Putamen (tissue), 1 donor: ENCODE results near the gene PLCH2.

Source experiments
- DNase-seq: peaks from one replicate; pipeline ENCODE4 v3.0.0-alpha.2; 2016; ENCODE audit warnings: low spot score

The PLCH2 gene

GRCh38 chr1:2501041-2501819, 25.1 kb downstream of the PLCH2 start:
- no peak for DNase-seq

GRCh38 chr1:2501820-2502119, 25.7 kb downstream of the PLCH2 start:
- no peak for DNase-seq

DNA sequence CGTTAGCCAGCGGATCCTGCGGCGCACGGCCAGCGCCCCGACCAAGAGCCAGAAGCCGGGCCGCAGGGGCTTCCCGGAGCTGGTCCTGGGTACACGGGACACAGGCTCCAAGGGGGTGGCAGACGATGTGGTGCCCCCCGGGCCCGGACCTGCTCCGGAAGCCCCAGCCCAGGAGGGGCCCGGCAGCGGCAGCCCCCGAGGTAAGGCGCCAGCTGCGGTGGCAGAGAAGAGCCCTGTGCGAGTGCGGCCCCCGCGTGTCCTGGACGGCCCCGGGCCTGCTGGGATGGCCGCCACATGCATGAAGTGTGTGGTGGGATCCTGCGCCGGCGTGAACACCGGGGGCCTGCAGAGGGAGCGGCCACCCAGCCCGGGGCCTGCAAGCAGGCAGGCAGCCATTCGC, 26.1 kb downstream of the PLCH2 start:
- DNase-seq = no peak

DNA sequence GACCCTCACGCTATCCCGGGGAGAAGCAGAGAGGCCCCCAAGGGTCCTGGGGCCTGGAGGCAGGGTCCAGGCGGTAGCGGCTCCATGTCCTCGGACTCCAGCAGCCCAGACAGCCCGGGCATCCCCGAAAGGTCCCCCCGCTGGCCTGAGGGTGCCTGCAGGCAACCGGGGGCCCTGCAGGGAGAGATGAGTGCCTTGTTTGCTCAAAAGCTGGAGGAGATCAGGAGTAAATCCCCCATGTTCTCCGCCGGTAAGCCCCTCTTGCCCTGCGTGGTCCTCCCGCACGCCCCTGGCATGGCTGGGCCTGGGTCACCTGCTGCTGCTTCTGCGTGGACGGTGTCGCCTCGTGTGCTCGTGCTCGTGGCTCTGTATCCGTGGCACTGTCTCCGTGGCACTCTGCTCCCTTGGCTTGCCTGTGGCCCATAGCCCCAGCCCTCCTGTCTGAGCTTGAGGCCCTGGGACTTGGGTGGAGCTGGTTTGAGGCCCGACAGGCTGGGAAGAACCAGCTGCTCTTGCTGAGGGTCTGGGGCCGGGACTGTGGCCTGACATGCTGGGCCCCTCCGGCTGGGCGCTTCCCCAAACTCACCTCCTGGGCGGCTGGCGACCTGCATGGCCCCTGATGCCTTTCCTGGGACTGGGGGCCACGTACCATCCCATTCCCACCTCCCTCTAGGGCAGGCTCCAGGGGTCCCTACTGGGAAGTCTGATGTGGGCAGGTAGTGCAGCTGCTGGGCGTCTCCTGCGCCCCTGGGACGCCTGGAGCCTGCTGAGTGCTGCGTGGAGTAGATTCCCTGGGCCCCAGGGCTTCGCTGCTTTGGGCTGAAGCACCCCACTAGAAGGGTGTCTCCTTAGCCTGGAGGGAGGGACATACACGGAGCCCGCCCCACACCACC, 26.8 kb downstream of the PLCH2 start:
- DNase-seq = no peak

DNA sequence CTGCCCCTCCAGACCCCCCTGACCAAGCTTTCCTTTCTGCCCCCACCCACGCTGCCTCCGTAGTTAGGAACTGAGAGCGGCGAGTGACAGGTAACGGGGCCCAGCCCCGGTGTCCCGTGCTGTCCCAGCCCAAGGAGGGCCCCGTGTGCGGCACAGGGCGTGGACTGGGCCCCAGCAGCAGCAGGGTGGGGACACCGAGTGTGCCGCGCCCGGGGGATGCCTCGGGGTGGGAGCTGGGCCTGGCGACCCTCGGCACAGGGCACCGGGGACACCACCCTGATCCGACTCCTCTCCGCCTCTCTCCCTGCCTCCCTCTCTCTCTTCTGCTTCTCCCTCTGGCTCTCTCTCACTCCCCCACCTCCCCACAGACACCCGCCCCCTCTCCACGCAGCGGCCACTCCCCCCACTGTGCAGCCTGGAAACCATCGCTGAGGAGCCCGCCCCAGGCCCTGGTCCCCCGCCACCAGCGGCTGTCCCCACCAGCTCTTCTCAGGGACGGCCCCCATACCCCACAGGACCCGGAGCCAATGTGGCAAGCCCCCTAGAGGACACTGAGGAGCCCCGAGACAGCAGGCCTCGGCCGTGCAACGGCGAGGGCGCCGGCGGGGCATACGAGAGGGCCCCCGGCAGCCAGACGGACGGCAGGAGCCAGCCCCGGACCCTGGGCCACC, 27.6 kb downstream of the PLCH2 start:
- no peak for DNase-seq

DNA sequence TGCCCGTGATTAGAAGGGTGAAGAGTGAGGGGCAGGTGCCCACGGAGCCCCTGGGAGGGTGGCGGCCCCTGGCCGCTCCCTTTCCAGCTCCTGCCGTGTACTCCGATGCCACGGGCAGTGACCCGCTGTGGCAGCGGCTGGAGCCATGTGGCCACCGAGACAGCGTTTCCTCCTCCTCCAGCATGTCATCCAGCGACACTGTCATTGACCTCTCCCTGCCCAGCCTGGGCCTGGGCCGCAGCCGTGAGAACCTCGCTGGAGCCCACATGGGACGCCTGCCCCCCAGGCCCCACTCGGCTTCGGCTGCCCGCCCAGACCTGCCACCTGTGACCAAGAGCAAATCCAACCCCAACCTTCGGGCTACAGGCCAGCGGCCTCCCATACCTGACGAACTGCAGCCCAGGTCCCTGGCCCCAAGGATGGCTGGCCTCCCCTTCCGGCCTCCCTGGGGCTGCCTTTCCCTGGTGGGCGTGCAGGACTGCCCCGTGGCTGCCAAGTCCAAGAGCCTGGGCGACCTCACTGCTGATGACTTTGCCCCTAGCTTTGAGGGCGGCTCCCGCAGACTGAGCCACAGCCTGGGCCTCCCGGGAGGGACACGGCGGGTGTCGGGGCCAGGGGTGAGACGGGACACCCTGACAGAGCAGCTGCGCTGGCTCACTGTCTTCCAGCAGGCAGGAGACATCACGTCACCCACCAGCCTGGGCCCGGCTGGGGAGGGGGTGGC, 28.3 kb downstream of the PLCH2 start:
- no peak for DNase-seq

GRCh38 chr1:2504949-2505272, 28.8 kb downstream of the PLCH2 start:
- DNase-seq = no peak

GRCh38 chr1:2505461-2505994, 29.4 kb downstream of the PLCH2 start:
- no peak for DNase-seq

- no peak for DNase-seq
These were observed 30.1 kb downstream of the PLCH2 start for GRCh38 chr1:2506007-2506860.

- DNase-seq = no peak
These were observed 30.9 kb downstream of the PLCH2 start for GRCh38 chr1:2506901-2507565.

- no peak for DNase-seq
These were observed 31.7 kb downstream of the PLCH2 start for GRCh38 chr1:2507744-2508155.

- no peak for DNase-seq
These were observed 32.1 kb downstream of the PLCH2 start for GRCh38 chr1:2508180-2508579.

DNA sequence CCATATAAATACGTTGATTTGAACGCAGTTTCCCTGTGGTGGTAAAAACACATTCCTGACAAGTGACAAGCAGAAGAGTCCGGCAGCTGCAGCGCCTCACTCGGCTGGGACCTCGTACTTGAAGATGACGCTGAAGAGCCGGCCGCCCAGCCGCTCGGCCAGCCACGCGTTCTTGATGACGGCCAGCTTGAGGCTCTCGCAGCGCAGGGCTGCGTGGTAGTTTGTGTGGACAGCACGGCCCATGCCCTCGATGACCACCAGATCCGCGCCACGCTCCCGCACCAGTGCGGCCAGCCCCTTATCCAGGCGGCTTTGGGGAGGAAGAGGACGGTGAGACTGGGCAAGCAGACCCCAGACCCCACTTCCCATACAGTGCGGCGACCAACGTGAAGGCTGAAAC, 32.7 kb downstream of the PLCH2 start:
- no peak for DNase-seq

DNA sequence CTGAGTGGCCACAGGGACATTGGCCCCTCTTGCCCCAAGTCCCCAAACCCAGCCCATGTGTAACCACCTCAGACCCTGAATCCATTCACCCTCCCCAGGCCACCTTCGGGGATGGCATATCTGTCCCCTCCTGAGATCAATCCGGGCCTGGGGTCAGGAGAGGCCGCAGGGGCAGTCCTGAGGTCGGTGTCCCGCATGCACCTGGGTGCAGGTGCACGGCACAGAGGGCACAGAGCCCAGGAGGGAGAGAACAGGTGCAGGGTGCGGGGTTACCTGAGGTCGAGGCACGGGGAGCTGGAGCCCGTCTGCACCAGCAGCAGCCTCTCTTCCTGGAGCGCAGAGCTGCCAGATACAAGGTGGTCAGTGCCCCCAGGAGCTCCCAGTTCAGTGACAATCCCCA, 33.5 kb downstream of the PLCH2 start:
- DNase-seq = no peak

- no peak for DNase-seq
These were observed 34.5 kb downstream of the PLCH2 start for GRCh38 chr1:2510366-2511155.

GRCh38 chr1:2512862-2513421, 36.9 kb downstream of the PLCH2 start:
- DNase-seq = no peak

DNA sequence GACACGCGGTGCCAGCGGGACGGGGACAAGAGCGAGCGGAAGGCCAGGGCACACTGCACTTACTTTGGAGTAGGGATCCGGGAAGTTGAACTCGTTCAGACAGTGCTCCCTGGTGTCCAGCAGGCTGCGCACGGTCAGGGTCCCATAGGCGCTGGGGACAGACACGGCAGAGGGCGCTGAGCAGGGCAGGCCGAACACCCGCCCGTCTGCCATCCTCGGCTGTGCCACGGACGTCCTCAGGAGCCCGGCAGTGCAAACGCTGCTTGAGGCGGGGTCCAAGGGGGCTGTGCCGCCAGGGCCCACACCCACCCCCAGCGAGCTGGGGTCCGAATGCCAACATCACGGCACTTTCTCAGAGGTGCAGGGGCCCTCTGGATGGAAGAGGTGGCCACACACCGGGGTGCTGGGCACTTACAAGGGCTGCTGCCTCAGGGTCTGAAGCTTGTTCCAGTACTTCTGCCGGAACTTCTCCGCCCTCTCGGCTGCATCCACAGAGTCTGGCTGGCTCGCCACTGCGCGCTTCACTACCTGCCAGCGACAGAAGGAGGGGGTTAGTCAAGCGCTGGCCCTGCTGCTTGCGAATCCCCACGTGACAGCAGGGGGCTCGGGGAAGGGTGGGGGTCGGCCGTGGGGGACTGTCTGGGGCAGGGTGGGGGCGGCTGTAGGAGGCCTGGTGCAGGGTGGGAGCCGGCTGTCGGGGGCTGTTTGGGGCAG, 38.0 kb downstream of the PLCH2 start:
- DNase-seq = no peak

GRCh38 chr1:2514863-2515762, 39.0 kb downstream of the PLCH2 start:
- DNase-seq = no peak
